GM12878 (cell line): ENCODE measurements around the gene SLC22A12.

ENCODE experiments used
- ATF7 ChIP-seq: fragments of 450-650 bp; IDR thresholded peaks from 2 replicates; pipeline ENCODE4 v1.6.1; 2016; ENCODE audit warnings: low read depth, mild to moderate bottlenecking
- BHLHE40 ChIP-seq, 2 experiments: fragments of 450-650 bp in 1 of 2; IDR thresholded peaks; 2 replicates each; pipeline ENCODE4 v1.6.1; 2011 to 2017; ENCODE audit warnings: low read depth in 2 of 2, borderline replicate concordance in 1 of 2, improper control_type of control experiment in 1 of 2, low read length in 1 of 2, mild to moderate bottlenecking in 1 of 2
- BRCA1 ChIP-seq: IDR thresholded peaks from 2 replicates; pipeline ENCODE4 v1.6.1; 2011; ENCODE audit warnings: low read depth, low read length, improper control_type of control experiment
- CEBPZ ChIP-seq: fragments of 150-350 bp; IDR thresholded peaks from 2 replicates; pipeline ENCODE4 v1.6.1; 2016; ENCODE audit warnings: low read depth, low read length
- CHD2 ChIP-seq: IDR thresholded peaks from 2 replicates; pipeline ENCODE4 v1.6.1; 2011; ENCODE audit warnings: low read depth, low read length, improper control_type of control experiment, borderline replicate concordance
- CTCF ChIP-seq, 3 experiments: IDR thresholded peaks in 2 of 3; conservative IDR thresholded peaks in 1 of 3; 2 replicates each; pipeline ENCODE4 v1.5.1; 2011; ENCODE audit warnings: low read depth in 3 of 3, low read length in 3 of 3, mild to moderate bottlenecking in 3 of 3, control low read depth in 2 of 3, moderate library complexity in 2 of 3, inconsistent platforms in 1 of 3, mixed read lengths in 1 of 3; ENCODE audit not compliant: control insufficient read depth in 2 of 3, insufficient read depth in 1 of 3; ENCODE audit errors: extremely low read depth in 1 of 3
- DPF2 ChIP-seq: fragments of 450-650 bp; IDR thresholded peaks from 2 replicates; pipeline ENCODE4 v1.6.1; 2017; ENCODE audit warnings: mild to moderate bottlenecking
- POLR2AphosphoS5 ChIP-seq: IDR thresholded peaks from 2 replicates; pipeline ENCODE4 v1.6.1; 2011; ENCODE audit warnings: mild to moderate bottlenecking, low read length, inconsistent platforms

GRCh38 chr11:64619811-64620380 lies 28.9 kb downstream of the SLC22A12 start:
- TF ChIP-seq POLR2AphosphoS5 (no peak), BHLHE40 (IDR thresholded peaks at IDR 0.05; ENCODE audit: borderline replicate concordance in 1 of 2, low read depth in 2 of 2, low read length in 1 of 2) (no peak), CHD2 (no peak), CTCF (IDR thresholded peaks at IDR 0.05 in 2 of 3, conservative IDR thresholded peaks at IDR 0.05 in 1 of 3; ENCODE audit: control insufficient read depth in 2 of 3, extremely low read depth in 1 of 3, insufficient read depth in 1 of 3, low read depth in 3 of 3, low read length in 3 of 3) (no peak), DPF2 (no peak), ATF7 (no peak), CEBPZ (no peak), BRCA1 (no peak)
